Choroid plexus epithelial cell (primary cell): ENCODE data around the gene C4orf54.

Experiments used
- DNase-seq: peaks from one replicate; pipeline ENCODE4 v3.0.0-alpha.2; 2010; ENCODE audit warnings: low read depth
- H3K4me3 ChIP-seq: 2 replicates; pipeline ENCODE4 v1.5.1; 2011; ENCODE audit warnings: low read depth, mild to moderate bottlenecking, control low read depth, low read length, moderate library complexity
- CTCF ChIP-seq: conservative IDR thresholded peaks from 2 replicates; pipeline ENCODE4 v1.5.1; 2011; ENCODE audit warnings: low read depth, mild to moderate bottlenecking, control low read depth, inconsistent platforms, low read length, moderate library complexity

C4orf54 gene

DNA sequence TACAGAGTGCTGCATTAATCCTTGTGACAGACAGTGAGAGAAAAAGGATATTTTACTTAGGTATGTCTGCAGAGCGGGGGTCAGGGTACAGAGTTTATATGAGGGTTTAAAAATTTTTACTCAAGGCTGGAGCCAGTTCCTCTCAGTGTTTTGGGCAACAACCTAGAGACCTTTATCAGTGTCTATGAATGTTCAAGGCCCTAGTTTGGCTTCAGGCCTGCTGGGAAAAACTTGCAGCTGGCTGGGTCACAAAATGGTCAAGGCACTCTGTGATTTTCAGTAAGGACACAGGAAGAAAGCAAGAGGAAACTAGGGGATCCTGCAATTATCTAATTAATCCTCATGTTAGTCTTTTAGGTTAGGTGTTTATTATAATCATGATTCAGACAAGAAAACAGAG is 10.8 kb upstream of the C4orf54 start:
- DNase-seq, result no peak
- no peak overlapping the region for H3K4me3 ChIP-seq
- no peak for TF ChIP-seq CTCF

- no peak for TF ChIP-seq CTCF
- DNase-seq, result no peak
- no peak overlapping the region for H3K4me3 ChIP-seq
Observed at GRCh38 chr4:99665983-99666382, 8.4 kb upstream of the C4orf54 start.

DNA sequence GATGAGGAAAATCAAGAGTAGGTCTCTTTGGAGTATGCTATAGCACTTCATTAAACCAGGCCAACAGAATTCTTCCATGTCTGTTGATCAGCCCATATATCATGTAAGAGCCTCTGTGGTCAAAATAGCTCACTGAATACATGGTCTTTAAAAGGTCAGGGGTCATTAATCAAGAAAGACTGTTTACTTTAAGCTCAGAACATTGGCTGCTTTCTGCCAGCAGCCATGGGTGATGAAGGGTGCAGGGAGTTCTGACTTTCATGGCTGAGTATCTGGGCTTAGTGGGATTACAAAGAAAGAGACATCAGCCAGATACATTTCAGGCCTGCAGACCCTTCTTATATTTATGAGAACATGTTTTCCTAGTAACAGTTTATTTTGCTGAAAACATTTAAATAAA is 7.1 kb upstream of the C4orf54 start:
- H3K4me3 ChIP-seq, result no peak overlapping the region
- TF ChIP-seq CTCF, result no peak
- no peak for DNase-seq

DNA sequence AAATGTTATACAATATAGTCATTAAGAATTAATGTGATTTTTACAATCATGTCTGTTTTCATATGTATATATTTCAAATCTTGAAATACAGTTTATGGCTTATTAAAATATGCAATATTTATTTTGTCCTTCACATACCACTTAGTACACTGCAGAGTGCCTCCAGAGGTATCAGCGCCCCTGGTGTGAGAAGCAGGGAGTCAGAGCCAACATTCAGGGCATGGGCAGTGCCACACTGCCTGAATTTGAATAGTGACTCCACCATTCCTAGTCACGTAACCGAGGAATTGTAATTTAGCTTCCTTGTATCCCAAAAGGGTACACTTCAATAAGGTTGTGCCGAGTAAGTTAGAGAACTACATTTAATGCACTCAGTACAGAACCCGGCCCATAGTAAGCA is 4.3 kb upstream of the C4orf54 start:
- DNase-seq, result no peak
- no peak overlapping the region for H3K4me3 ChIP-seq
- no peak for TF ChIP-seq CTCF

- H3K4me3 ChIP-seq, result no peak overlapping the region
- no peak for TF ChIP-seq CTCF
- no peak for DNase-seq
Observed at GRCh38 chr4:99658666-99659065, 1.0 kb upstream of the C4orf54 start.

DNA sequence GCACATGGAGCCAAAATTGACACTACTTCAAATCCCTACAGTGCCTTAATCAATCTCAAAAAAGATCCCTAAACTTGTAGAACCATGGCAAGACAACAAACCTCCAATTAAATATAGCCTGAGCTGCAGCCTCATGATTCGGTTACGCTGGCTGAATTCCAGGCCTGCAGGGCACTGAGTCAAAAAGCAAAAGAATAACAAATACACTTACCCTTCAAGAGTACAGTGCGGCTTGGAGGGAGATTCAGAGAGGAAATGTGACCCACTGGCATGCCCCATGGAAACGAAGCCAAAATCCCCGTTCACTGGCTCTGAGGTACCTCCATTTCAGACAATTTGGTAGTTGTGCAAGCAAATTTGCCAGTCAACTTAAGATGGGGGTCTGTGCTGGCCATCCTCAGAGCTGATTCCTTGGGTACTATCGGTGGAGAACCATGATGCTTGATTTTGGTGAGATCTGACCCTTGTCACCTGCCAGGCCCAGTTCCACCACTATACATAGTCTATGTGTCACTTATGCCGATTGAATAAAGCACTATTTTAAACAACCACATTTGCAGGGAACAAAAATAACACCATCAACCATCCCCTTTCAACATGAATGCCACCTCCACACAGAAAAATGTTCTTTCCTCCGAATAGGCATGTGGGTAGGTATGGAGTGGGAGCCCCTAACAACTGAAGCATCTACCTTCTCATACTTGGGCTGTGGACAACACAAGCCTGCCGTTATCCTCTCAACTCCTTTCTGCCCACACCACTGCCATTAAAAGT is 2.1 kb downstream of the C4orf54 start:
- no peak for TF ChIP-seq CTCF
- H3K4me3 ChIP-seq, result no peak overlapping the region
- DNase-seq, result peak; percentile 31

- no peak overlapping the region for H3K4me3 ChIP-seq
- TF ChIP-seq CTCF, result no peak
- DNase-seq, result no peak
Observed at GRCh38 chr4:99654361-99654761, 3.3 kb downstream of the C4orf54 start.
